PC-9 (cell line): ENCODE measurements around the gene KCNMB1.

ENCODE experiments used
- CTCF ChIP-seq: fragments of 200-600 bp; sonication (generic); conservative IDR thresholded peaks from 2 replicates; pipeline ENCODE4 v1.6.1; 2017; ENCODE audit warnings: mixed run types, antibody characterized with exemption, mild to moderate bottlenecking, moderate library complexity
- EZH2 ChIP-seq: fragments of 200-600 bp; sonication (generic); IDR thresholded peaks from 2 replicates; pipeline ENCODE4 v1.8.0; 2017; ENCODE audit warnings: antibody characterized with exemption, low read depth

GRCh38 chr5:170410401-170410800, 21.2 kb upstream of the KCNMB1 start:
- TF ChIP-seq EZH2 (no peak), CTCF (no peak)
